Activated CD4-positive, alpha-beta T cell treated with anti-CD3 and anti-CD28 coated beads, Interleukin-2, amount 10 ng/mL, durations not matched to agents 7 days and 5 days (primary cell): ENCODE measurements around the gene PCCB. TPM values are rescaled to one million over a fixed set of nuclear protein-coding genes. Genes with fewer than 3 reads are reported as not detected.
"Not testable (repeated sequence)": the region's sequence is repeated elsewhere in the genome, so short reads cannot be mapped to it uniquely, and the experiment has no call there.

Experiments
- CTCF ChIA-PET: fragments of 350-600 bp; sonication (Branson Sonifier 250); formaldehyde crosslinking; loops from one replicate; lab custom pipeline; 2021; ENCODE audit warnings: antibody characterized with exemption; lab: Charles Lee
- POLR2A ChIA-PET: fragments of 350-600 bp; sonication (Branson Sonifier 250); formaldehyde crosslinking; loops from one replicate; lab custom pipeline; 2021; ENCODE audit warnings: antibody characterized with exemption; lab: Charles Lee
- DNase-seq: peaks from one replicate; pipeline ENCODE4 v3.0.0-alpha.2; 2020
- H3K27ac Mint-ChIP-seq: one replicate; pipeline ENCODE4 v1.8.0; 2021; ENCODE audit warnings: mild to moderate bottlenecking, moderate library complexity, mixed read lengths
- H3K27me3 Mint-ChIP-seq: one replicate; pipeline ENCODE4 v1.8.0; 2021; ENCODE audit warnings: mixed read lengths
- H3K36me3 Mint-ChIP-seq: one replicate; pipeline ENCODE4 v1.8.0; 2021; ENCODE audit warnings: low read depth, mixed read lengths
- H3K4me1 Mint-ChIP-seq: one replicate; pipeline ENCODE4 v1.8.0; 2021; ENCODE audit warnings: mixed read lengths
- H3K4me3 Mint-ChIP-seq: one replicate; pipeline ENCODE4 v1.8.0; 2021; ENCODE audit warnings: mild to moderate bottlenecking, moderate library complexity, mixed read lengths
- H3K9me3 Mint-ChIP-seq: one replicate; pipeline ENCODE4 v1.8.0; 2021; ENCODE audit warnings: mixed read lengths
- total RNA-seq, 2 experiments: library from RNA; stranded (reverse); gene quantifications; one replicate each; pipeline ENCODE4 v1.2.3, GENCODE V29; 2021

PCCB gene
- total RNA-seq, 2 experiments from 2014 or later = 17.3 to 19.9 TPM

DNA sequence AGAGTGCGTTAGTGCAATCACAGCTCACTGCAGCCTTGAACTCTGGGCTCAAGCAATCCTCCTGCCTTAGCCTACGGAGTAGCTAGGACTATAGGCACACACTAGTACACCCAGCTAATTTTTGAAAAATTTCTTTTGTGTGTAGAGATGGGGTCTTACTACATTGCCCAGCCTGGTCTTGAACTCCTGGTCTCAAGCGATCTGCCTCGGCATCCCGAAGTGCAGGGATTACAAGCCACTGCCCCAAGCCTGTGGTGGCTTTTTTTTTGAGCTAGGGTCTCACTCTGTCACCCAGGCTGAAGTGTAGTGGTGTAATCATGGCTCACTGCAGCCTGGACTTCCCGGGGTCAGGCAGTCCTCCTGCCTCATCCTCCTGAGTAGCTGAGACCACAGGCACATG is 17.1 kb downstream of the PCCB start:
- CTCF ChIA-PET = interaction anchor here (0.7 to 1.2 kb wide), 3 partner anchors 74 to 652 kb away, joined by 3 read pairs; no protein-coding TSS in a partner anchor
- Mint-ChIP-seq H3K36me3 (peaks cover 39% of the 10 kb centered on the region), H3K4me3 (no peak overlapping the region), H3K4me1 (peaks cover 12% of the 10 kb centered on the region), H3K27me3 (no peaks in the 10 kb centered on the region), H3K9me3 (peaks cover 2% of the 10 kb centered on the region), H3K27ac (no peak overlapping the region)
- POLR2A ChIA-PET = no interaction called here
- DNase-seq = no peak

DNA sequence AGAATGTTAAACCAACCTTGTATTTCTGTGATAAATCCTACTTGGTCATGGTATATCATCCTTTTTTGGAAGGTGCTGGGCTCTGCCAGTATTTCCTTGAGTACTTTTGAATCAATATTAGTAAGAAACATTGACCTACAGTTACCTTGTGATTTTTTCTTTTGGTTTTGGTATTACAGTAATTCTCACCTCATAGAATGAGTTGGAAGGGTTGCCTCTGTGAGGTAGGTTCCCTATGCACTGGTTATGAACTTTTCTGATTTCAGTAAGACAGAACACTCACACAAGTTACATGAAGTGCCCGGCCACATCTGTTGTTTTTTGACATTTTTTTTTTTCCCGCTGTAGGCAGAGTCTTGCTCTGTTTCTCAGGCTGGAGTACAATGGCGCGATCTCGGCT is 20.0 kb downstream of the PCCB start:
- ChIA-PET CTCF (no interaction called here), POLR2A (no interaction called here)
- H3K27ac Mint-ChIP-seq = no peak overlapping the region
- H3K9me3 Mint-ChIP-seq = peaks cover 2% of the 10 kb centered on the region
- peaks cover 40% of the 10 kb centered on the region for H3K36me3 Mint-ChIP-seq
- no peaks in the 10 kb centered on the region for H3K27me3 Mint-ChIP-seq
- no peak for DNase-seq
- peaks cover 18% of the 10 kb centered on the region for H3K4me1 Mint-ChIP-seq
- H3K4me3 Mint-ChIP-seq = no peak overlapping the region

DNA sequence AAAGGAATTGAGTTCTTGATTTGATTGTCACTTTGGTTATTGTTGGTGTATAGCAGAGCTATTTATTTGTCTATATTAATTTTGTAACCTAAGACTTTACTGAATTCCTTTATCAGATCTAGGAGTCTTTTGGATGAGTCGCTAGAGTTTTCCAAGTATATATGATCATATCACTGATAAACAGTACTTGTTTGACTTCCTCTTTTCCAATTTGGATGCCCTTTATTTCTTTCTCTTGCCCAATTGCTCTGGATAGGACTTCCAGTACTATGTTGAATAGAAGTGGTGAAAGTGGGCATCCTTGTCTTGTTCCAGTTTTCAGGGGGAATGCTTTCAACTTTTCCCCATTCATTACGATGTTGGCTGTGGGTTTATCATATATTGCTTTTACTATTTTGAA is 21.5 kb downstream of the PCCB start:
- H3K4me3 Mint-ChIP-seq, H3K27ac Mint-ChIP-seq, H3K9me3 Mint-ChIP-seq, DNase-seq, POLR2A ChIA-PET, H3K27me3 Mint-ChIP-seq: not testable (repeated sequence)
- H3K4me1 Mint-ChIP-seq = peaks cover 20% of the 10 kb centered on the region
- peaks cover 40% of the 10 kb centered on the region for H3K36me3 Mint-ChIP-seq
- CTCF ChIA-PET = interaction anchor here (0.6 kb wide), 1 partner anchor 488 kb away, joined by 4 read pairs; no protein-coding TSS in a partner anchor

GRCh38 chr3:136276049-136276755 is 26.1 kb downstream of the PCCB start:
- Mint-ChIP-seq H3K4me3 (no peak overlapping the region), H3K9me3 (peaks cover 15% of the 10 kb centered on the region), H3K36me3 (peaks cover 54% of the 10 kb centered on the region), H3K4me1 (peaks cover 11% of the 10 kb centered on the region), H3K27ac (no peak overlapping the region), H3K27me3 (no peaks in the 10 kb centered on the region)
- ChIA-PET CTCF (no interaction called here), POLR2A (no interaction called here)
- DNase-seq = no peak

GRCh38 chr3:136277115-136277514 is 27.0 kb downstream of the PCCB start:
- peaks cover 58% of the 10 kb centered on the region for H3K36me3 Mint-ChIP-seq
- CTCF ChIA-PET = interaction anchor here (1.1 kb wide), 1 partner anchor 28 kb away, joined by 3 read pairs; no protein-coding TSS in a partner anchor
- H3K27ac Mint-ChIP-seq = no peak overlapping the region
- H3K4me1 Mint-ChIP-seq = peaks cover 13% of the 10 kb centered on the region
- POLR2A ChIA-PET = no interaction called here
- H3K4me3 Mint-ChIP-seq = no peak overlapping the region
- no peak for DNase-seq
- peaks cover 20% of the 10 kb centered on the region for H3K9me3 Mint-ChIP-seq
- no peaks in the 10 kb centered on the region for H3K27me3 Mint-ChIP-seq

- peaks cover 10% of the 10 kb centered on the region for H3K4me1 Mint-ChIP-seq
- H3K27me3 Mint-ChIP-seq = no peaks in the 10 kb centered on the region
- no peak for DNase-seq
- H3K27ac Mint-ChIP-seq = no peak overlapping the region
- CTCF ChIA-PET = interaction anchor here (1.1 kb wide), 1 partner anchor 28 kb away, joined by 3 read pairs; no protein-coding TSS in a partner anchor
- H3K36me3 Mint-ChIP-seq = peaks cover 60% of the 10 kb centered on the region
- H3K4me3 Mint-ChIP-seq = no peak overlapping the region
- H3K9me3 Mint-ChIP-seq = peaks cover 20% of the 10 kb centered on the region
- POLR2A ChIA-PET = no interaction called here
These were observed 27.5 kb downstream of the PCCB start for GRCh38 chr3:136277634-136278033.

- Mint-ChIP-seq H3K4me3 (no peak overlapping the region), H3K4me1 (peaks cover 8% of the 10 kb centered on the region), H3K9me3 (peaks cover 20% of the 10 kb centered on the region), H3K27me3 (no peaks in the 10 kb centered on the region), H3K36me3 (peaks cover 67% of the 10 kb centered on the region), H3K27ac (peak overlapping the region; percentile 33)
- ChIA-PET POLR2A (no interaction called here), CTCF (interaction anchor here (0.6 kb wide), 1 partner anchor 1557 kb away, joined by 3 read pairs; no protein-coding TSS in a partner anchor)
- no peak for DNase-seq
These were observed 29.0 kb downstream of the PCCB start for GRCh38 chr3:136279092-136279491.

DNA sequence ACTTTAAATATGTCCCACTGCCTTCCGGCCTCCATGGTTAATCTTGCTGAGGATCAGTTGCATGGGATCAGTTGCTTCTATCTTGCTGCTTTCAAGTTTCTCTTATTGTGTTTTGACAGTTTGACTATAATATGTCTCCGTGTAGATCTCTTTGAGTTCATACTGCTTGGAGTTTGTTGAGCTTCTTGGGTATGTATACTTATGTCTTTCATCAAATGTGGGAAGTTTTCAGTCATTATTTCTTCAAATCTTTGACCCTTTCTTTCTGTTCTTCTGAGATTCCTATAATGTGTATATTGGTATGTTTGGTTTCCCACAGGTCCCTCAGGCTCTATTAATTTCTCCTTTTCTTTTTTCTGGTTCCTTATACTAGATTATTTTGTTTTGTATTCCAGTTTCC is 30.8 kb downstream of the PCCB start:
- CTCF ChIA-PET = no interaction called here
- no peak for DNase-seq
- H3K9me3 Mint-ChIP-seq = peaks cover 18% of the 10 kb centered on the region

DNA sequence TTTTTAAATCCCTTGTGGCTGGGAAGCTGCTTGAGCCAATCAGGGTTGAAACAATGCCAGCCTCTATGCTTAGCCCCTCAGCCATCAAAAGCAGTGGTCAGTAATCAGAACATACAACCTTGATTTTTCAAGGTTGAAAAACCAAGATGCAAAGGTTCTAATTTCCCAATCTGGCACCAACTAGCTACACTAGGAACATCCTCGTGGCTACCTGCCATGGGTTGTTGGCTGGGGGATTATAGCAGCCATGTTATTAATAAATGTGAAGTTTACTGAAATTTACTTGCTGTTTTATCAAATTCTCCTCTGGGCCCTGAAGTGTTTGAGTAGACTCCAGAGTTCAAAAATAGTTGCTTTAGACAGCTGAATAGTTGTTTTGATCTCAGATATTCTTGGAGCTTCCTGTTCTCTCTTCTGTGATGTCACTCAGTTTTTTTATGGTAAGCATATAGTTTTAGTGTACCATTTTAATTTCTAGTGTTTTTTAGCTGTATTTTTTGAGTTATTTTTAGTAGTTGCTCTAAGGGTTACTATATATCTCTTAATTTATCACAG is 31.9 kb downstream of the PCCB start:
- ChIA-PET CTCF (interaction anchor here (0.8 to 1.2 kb wide), 2 partner anchors 11 to 470 kb away, joined by 3 read pairs; partner anchors contain the start of gene STAG1), POLR2A (no interaction called here)
- H3K36me3 Mint-ChIP-seq = peaks cover 68% of the 10 kb centered on the region
- no peak overlapping the region for H3K27ac Mint-ChIP-seq
- peaks cover 18% of the 10 kb centered on the region for H3K9me3 Mint-ChIP-seq
- H3K4me1 Mint-ChIP-seq = peaks cover 6% of the 10 kb centered on the region
- no peak overlapping the region for H3K4me3 Mint-ChIP-seq
- no peaks in the 10 kb centered on the region for H3K27me3 Mint-ChIP-seq
- no peak for DNase-seq

More for the DNA sequence above, 30.8 kb downstream of the PCCB start:
- Mint-ChIP-seq H3K4me1 (peaks cover 6% of the 10 kb centered on the region), H3K27me3 (no peaks in the 10 kb centered on the region), H3K27ac (no peak overlapping the region), H3K36me3 (peaks cover 68% of the 10 kb centered on the region), H3K4me3 (no peak overlapping the region)
- POLR2A ChIA-PET = no interaction called here

DNA sequence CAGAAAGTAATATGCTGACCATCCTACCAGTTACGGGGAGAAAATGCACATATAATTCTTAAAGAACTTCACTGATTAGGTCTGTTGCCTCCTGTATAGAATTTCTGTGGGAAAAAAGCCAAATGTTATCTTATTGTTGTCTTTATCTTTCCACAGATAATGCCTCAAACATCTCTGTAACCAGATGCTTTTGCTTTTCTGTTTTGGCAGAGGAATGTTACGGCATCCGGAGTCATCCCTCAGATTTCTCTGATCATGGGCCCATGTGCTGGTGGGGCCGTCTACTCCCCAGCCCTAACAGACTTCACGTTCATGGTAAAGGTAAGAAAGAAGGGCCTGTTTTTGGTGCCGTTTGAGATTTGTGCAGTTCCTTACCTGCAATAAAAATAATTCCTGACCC is 33.5 kb downstream of the PCCB start:
- CTCF ChIA-PET = no interaction called here
- DNase-seq = no peak
- H3K36me3 Mint-ChIP-seq = peaks cover 60% of the 10 kb centered on the region
- peaks cover 16% of the 10 kb centered on the region for H3K9me3 Mint-ChIP-seq
- POLR2A ChIA-PET = no interaction called here
- no peak overlapping the region for H3K27ac Mint-ChIP-seq
- H3K4me3 Mint-ChIP-seq = no peak overlapping the region
- peaks cover 7% of the 10 kb centered on the region for H3K4me1 Mint-ChIP-seq
- H3K27me3 Mint-ChIP-seq = no peaks in the 10 kb centered on the region

DNA sequence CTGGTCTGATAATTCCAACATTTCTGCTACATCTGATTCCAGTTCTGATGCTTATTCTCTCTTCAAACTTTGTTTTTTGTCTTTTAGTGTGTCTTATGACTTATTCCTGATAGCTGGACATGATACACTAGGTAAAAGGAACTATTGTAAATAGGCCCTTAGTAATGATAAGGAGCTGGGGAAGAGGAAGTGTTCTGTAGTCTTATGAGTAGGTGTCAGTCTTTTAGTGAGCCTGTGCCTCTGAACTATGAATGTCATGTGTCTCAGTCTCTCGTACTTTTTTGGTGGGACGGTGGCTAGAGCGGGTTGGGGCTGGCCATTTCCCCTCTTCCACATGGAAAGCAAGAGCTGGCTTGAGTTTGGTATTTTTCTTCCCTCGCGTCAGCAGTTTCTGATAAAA is 41.2 kb downstream of the PCCB start:
- peaks cover 1% of the 10 kb centered on the region for H3K4me1 Mint-ChIP-seq
- CTCF ChIA-PET = interaction anchor here (1.0 to 1.2 kb wide), 2 partner anchors 42 to 461 kb away, joined by 3 read pairs; partner anchors contain the start of gene STAG1
- DNase-seq = no peak
- peaks cover 21% of the 10 kb centered on the region for H3K36me3 Mint-ChIP-seq
- POLR2A ChIA-PET = no interaction called here
- no peaks in the 10 kb centered on the region for H3K27me3 Mint-ChIP-seq
- H3K4me3 Mint-ChIP-seq = no peak overlapping the region
- H3K27ac Mint-ChIP-seq = no peak overlapping the region
- H3K9me3 Mint-ChIP-seq = no peaks in the 10 kb centered on the region

DNA sequence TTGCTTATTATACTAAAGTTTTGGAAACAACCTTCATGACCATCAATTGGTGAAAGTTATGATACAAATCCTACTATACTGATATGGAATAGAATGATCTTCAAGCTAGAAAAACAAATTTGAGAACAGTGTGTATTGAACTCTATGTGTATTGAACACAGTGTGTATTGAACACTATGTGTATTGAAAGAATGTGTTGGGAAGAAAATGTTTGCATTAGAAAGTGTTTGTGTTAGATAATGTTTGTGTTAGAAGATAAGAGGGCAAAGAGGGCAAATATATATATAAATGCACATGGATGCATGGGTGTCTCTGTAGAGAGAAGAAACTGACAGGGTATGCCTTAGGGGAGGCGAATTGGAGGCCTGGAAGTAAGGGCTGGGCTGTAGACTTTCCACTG is 42.4 kb downstream of the PCCB start:
- Mint-ChIP-seq H3K9me3 (no peaks in the 10 kb centered on the region), H3K4me1 (no peaks in the 10 kb centered on the region), H3K27ac (no peak overlapping the region), H3K36me3 (peaks cover 14% of the 10 kb centered on the region), H3K27me3 (no peaks in the 10 kb centered on the region), H3K4me3 (no peak overlapping the region)
- CTCF ChIA-PET = interaction anchor here (0.6 to 2.0 kb wide), 4 partner anchors 10 to 460 kb away, joined by 3 to 6 read pairs (median 3); partner anchors contain the start of gene STAG1
- POLR2A ChIA-PET = no interaction called here
- DNase-seq = no peak

- Mint-ChIP-seq H3K9me3 (no peaks in the 10 kb centered on the region), H3K4me3 (no peak overlapping the region), H3K27ac (no peak overlapping the region), H3K36me3 (peaks cover 16% of the 10 kb centered on the region), H3K4me1 (no peaks in the 10 kb centered on the region), H3K27me3 (no peaks in the 10 kb centered on the region)
- no peak for DNase-seq
- CTCF ChIA-PET = interaction anchor here (0.6 to 2.0 kb wide), 4 partner anchors 11 to 459 kb away, joined by 3 to 6 read pairs (median 3); partner anchors contain the start of gene STAG1
- POLR2A ChIA-PET = no interaction called here
These were observed 43.1 kb downstream of the PCCB start for GRCh38 chr3:136293279-136293678.
